ENCODE results near the gene TTC39C. TPM values are rescaled to one million over a fixed set of nuclear protein-coding genes. Genes with fewer than 3 reads are reported as not detected.

TTC39C gene
- polyA plus RNA-seq, 3 donors = 6.3 to 9.9 (median 8.1) TPM

Other genes with a start within 250 kb of the TTC39C start
- 10 to 100 TPM in 1 of 3 donors, 1 to 10 TPM in 2; 6.2 to 10.5 (median 7.0) TPM for gene CABYR, start 124.3 kb downstream of the TTC39C start, polyA plus RNA-seq (ENCODE audit: insufficient read length in 3 of 3)